Forelimb muscle (tissue), 1 donor: Measurements from ENCODE around the gene RAB39B. TPM values are rescaled to one million over a fixed set of nuclear protein-coding genes. Genes with fewer than 3 reads are reported as not detected.
"Not testable (repeated sequence)": the region's sequence is repeated elsewhere in the genome, so short reads cannot be mapped to it uniquely, and the experiment has no call there.

Experiments used
- DNase-seq: peaks from one replicate; pipeline ENCODE4 v3.0.0-alpha.2; 2013; ENCODE audit warnings: low read depth
- polyA plus RNA-seq: library from polyadenylated mRNA; unstranded; fragments of 120-200 nt; gene quantifications from one replicate; pipeline ENCODE4 v1.2.1, GENCODE V29; 2013; ENCODE audit not compliant: insufficient read length

RAB39B gene, protein sequence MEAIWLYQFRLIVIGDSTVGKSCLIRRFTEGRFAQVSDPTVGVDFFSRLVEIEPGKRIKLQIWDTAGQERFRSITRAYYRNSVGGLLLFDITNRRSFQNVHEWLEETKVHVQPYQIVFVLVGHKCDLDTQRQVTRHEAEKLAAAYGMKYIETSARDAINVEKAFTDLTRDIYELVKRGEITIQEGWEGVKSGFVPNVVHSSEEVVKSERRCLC
- polyA plus RNA-seq = 0.43 TPM

- DNase-seq = peak; percentile 1
Measured at GRCh38 chrX:155263854-155264628, at the start of gene RAB39B. Gene RAB39B (minus strand): TSS chrX:155264491. CDS start chrX:155264288, 203 bp downstream.

- DNase-seq = no peak
Measured at GRCh38 chrX:155313766-155314165, 49.5 kb upstream of the RAB39B start.

DNA sequence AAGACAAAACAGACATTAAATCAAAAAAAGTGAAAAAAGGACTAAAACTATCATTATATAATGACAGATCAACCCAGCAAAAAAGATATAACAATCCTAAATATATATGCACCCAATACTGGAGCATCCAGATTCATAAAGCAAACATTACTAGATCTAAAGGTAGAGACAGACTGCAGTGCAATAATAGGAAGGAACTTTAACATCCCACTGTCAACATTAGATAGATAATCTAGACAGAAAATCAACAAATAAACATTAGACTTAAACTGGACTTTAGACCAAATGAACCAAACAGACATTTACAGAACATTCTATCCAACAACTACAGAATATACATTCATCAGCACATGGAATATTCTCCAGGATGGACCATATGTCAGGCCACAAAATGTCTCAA, 29.5 kb upstream of the RAB39B start:
- DNase-seq = no peak

- no peak for DNase-seq
Measured at GRCh38 chrX:155279873-155280272, 15.6 kb upstream of the RAB39B start.

DNA sequence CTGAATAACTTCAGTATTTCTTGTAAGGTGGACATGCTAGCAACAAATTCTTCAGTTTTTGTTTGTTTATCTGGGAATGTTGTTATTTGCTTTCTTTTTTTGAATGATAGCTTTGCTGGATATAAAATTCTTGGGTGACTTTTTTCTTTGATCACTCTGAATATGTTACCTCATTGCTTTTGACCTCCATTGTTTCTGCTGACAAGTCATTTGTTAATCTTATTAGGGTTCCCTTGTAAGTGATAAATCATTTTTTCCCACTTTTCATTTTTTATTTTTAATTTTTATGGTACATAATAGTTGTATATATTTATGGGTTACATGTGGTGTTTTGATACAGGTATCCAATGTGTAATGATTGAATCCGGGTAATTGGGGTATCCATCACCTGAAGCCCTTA, 6.7 kb upstream of the RAB39B start:
- DNase-seq = no peak

- not testable (repeated sequence) for DNase-seq
Measured at GRCh38 chrX:155267995-155268394, 3.7 kb upstream of the RAB39B start.

- DNase-seq = no peak
Measured at GRCh38 chrX:155266439-155266838, 2.1 kb upstream of the RAB39B start.

GRCh38 chrX:155262970-155263754, 1.1 kb downstream of the RAB39B start:
- peak; percentile 1 for DNase-seq

DNA sequence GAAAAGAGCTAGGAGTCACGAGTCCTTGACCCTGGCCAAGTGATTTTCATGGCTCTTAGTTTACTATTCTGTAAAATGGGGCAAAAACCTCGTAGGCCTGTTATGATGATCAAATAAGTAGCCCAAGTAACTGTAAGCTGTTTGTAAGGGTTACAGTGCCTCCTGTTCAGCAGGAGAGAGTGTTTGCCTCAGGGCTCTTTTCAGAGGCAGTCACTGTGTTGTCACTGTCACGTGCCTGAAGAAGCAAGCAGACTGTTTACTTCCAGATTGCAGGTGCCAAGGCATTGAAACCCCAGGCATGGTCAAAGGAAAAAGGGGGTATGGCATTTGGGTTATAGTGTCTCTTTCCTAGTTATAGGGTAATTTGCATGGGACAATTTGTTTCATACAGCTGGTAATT, 4.5 kb downstream of the RAB39B start:
- DNase-seq = no peak

DNA sequence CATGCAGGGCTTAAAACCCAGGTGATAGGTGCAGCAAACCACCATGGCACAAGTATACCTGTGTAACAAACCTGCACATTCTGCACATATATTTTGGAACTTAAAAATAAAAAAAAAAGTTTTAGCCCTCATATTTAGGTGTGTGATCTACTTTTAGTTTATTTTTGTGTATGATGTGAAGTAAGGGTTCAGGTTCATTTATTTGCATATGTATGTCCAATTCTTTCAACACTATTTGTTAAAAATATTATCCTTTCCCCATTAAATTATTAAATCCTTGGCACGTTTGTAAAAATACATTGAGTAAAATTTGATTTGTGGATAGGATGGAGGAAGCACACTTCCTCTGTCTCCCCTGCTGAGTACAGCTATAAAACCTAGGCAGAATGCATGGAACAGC, 12.9 kb downstream of the RAB39B start:
- DNase-seq = no peak

- no peak for DNase-seq
Measured at GRCh38 chrX:155247497-155247896, 16.8 kb downstream of the RAB39B start.

GRCh38 chrX:155246748-155247147, 17.5 kb downstream of the RAB39B start:
- no peak for DNase-seq

- no peak for DNase-seq
Measured at GRCh38 chrX:155242300-155242699, 22.0 kb downstream of the RAB39B start.

DNA sequence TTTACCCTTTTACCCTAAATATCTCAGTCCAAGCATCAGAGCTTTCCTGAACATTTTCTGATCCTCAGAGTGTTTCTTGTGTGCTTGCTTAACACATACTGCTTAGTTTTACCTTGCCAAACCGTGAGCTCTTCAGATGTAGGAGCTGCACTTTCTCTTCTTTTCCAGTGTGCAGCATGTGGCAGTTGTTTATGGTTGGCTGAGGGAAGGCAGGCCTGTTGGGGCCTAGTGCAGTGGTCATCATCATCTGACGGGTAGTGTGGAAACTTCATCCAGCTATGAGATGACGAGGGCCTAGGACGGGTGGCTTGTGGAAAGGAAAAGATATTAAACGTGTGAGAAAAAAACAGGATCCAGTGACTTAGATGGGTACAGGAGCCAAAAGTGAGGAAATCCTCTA, 26.6 kb downstream of the RAB39B start:
- no peak for DNase-seq

GRCh38 chrX:155235891-155236290, 28.4 kb downstream of the RAB39B start:
- no peak for DNase-seq

GRCh38 chrX:155231163-155231562, 33.1 kb downstream of the RAB39B start:
- no peak for DNase-seq

GRCh38 chrX:155225774-155226173, 38.5 kb downstream of the RAB39B start:
- no peak for DNase-seq

DNA sequence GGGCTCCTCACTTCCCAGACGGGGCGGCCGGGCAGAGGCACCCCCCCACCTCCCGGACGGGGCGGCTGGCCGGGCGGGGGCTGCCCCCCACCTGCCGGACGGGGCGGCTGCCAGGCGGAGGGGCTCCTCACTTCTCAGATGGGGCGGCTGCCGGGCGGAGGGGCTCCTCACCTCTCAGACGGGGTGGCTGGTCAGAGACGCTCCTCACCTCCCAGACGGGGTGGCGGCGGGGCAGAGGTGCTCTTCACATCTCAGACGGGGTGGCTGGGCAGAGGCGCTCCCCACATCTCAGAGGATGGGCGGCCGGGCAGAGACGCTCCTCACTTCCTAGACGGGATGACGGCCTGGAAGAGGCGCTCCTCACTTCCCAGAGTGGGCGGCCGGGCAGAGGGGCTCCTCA, 40.5 kb downstream of the RAB39B start:
- not testable (repeated sequence) for DNase-seq

GRCh38 chrX:155221351-155221750, 42.9 kb downstream of the RAB39B start:
- DNase-seq = no peak

DNA sequence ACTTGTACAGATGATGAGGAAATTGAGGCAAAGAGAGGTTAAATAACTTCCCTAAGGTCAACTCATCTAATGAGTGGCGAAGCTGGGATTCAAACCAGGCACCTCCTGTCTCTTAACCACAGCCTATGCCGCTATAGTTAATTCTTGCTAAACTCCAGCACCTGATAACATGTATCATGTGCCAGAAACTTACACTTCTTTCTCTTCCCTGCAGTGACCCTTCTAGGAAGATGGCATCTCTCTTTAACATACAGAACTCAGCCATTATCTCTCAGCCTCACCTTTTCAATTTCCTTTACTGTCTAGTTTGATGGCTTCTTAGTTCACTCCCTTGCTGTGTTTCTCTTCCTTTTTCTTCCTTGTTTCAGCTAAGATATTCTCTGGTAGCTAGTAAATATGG, 45.5 kb downstream of the RAB39B start:
- no peak for DNase-seq

DNA sequence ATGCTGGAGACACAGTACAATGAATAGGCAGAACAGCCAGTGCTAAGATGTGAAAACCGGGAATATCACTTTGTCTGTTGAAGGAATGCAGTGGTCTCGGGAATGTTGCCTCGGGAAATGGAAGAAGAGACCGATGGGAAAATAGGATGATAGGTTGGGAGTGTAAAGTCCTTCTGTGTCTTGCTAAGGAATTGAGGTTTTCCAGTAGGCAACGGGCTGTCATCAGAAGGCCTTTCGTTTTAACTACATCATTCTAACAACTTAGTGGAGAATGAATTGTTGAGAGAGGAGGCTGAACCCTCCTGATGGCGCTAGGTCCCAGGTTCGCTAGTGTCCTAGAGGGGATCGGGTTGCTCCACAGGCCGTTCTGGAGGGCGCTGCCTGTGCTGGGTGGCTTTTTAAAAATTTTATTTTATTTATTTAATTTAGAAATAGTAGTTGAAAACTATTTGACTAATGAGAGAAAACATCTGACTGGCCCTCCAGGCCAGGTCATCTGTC, 47.3 kb downstream of the RAB39B start:
- no peak for DNase-seq

GRCh38 chrX:155216179-155216939, 47.9 kb downstream of the RAB39B start, which contains the start of gene VBP1:
Gene VBP1 (plus strand): TSS chrX:155216460. CDS start chrX:155216483, 23 bp downstream.
- peak; percentile 80 for DNase-seq
